NCI-H2196 (cell line): ENCODE data around the gene YY1AP1.
"Not testable (repeated sequence)": the region's sequence is repeated elsewhere in the genome, so short reads cannot be mapped to it uniquely, and the experiment has no call there.

ENCODE experiments used
- DNase-seq: peaks from one replicate; lab custom pipeline; 2025; ENCODE audit not compliant: unreplicated experiment; lab: John Stamatoyannopoulos, UW

The YY1AP1 gene

DNA sequence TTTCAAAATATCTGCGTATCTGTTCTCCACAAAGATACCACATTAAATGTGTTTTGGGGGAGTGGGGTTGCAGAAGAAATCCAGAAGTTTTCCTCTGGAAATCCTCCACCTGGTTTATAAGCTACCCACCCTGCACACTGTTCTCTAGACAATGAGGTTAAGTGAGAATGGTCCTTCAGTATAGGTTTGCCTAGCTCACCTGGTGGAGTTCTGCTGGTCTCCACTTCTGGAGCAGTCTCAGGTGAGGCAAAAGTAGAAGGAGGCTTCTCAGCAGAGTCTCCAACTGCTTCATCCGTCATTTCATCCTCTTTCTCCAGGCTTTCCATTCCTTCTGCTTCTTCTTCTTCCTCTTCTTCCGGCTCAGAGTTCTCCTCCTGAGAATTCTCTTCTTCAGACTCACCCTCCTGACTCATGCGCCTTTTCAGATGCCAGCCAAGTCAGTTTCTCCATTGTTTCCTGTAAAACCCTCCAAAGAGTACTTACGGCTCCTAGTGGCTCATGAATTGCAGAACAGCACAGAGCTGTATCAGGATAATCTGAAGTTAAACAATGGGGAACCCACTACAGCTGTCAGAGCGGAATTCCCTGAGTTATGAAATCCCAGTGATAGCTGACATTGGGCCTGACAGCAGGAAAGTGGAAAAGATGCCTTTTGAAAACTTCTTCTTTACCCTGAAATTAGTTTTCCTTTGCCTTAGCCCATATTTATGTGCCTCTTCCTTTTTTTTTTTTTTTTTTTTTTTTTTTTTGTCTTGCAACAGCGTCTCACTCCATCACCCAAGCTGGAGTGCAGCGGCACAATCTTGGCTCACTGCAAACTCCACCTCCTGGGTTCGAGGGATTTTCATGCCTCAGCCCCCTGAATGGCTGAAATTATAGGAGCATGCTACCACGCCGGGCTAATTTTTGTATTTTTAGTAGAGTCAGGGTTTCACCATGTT is 40.1 kb downstream of the YY1AP1 start:
- DNase-seq: no peak

- no peak for DNase-seq
Measured at GRCh38 chr1:155646307-155646706, 42.3 kb downstream of the YY1AP1 start.

- DNase-seq: no peak
Measured at GRCh38 chr1:155645648-155646047, 42.9 kb downstream of the YY1AP1 start.

- DNase-seq: no peak
Measured at GRCh38 chr1:155645034-155645598, 43.5 kb downstream of the YY1AP1 start.

GRCh38 chr1:155643230-155643629 is 45.3 kb downstream of the YY1AP1 start:
- DNase-seq: no peak

GRCh38 chr1:155642559-155643180 is 45.9 kb downstream of the YY1AP1 start:
- not testable (repeated sequence) for DNase-seq

DNA sequence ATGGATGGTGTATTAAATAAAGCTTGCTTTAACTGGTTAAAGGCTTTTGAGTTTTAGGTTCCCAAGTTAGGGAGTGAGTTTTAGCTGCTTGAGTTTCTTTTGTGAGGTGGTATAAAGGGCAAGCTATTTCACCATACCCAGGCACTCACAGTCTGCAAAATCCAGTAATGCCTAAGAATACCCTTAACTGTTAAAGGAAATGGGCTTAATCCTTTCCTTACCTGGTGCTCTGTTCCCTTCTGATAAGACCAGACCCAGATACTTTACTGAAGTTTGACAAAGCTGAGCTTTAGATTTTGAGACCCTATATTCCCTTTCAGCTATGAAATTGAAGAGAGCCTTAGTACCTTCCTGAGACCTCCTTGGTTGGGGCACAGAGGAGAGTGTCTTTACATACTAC is 48.2 kb downstream of the YY1AP1 start:
- no peak for DNase-seq

DNA sequence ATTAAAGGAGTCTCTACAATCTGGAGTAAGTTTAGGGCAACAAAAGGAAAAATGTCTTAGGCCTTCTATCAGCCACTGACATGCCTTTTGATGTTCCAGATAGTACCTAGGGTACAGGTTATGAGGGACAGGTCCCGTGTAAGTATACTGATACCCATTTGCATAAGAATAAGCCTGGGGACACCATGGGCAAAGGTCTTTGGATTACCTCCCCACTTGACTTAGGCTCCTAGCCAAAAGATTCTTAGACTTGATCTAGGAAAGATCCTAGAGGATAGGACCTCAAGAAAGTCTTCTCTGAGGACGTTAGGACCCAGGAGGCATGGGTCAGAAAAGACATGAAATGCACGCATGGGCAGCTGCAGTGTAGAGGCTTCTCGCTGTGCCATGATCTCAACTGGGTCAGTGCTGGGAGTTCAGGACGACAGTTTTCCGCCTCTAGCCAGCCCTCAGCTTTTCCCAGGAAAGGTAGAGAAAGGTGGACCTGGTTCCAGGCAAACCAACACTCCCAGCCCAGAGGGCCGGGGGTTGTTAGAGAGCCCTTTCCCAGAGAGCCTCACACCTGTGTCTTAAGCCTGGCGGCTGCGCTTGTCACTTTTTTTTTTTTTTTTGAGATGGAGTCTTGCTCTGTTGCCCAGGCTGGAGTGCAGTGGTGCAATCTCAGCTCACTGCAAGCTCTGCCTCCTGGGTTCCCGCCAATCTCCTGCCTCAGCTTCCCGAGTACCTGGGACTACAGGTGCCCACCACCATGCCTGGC is 52.0 kb downstream of the YY1AP1 start:
- DNase-seq: no peak

DNA sequence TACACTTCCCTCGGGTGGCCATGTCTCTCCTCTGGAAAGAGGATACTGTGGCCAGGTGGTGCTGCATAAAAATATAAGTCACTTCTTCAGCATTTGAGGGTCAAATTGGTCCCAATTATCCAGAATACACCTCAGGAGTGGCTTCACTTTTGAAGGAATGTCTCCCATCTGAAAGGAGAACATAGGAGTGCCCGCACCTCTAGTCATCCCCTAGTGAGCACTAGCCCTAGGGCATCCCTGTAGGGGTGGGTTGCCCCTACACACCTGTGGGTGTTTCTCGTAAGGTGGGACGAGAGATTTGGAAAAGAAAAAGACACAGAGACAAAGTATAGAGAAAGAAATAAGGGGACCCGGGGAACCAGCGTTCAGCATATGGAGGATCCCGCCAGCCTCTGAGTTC is 62.1 kb downstream of the YY1AP1 start:
- DNase-seq: not testable (repeated sequence)

DNA sequence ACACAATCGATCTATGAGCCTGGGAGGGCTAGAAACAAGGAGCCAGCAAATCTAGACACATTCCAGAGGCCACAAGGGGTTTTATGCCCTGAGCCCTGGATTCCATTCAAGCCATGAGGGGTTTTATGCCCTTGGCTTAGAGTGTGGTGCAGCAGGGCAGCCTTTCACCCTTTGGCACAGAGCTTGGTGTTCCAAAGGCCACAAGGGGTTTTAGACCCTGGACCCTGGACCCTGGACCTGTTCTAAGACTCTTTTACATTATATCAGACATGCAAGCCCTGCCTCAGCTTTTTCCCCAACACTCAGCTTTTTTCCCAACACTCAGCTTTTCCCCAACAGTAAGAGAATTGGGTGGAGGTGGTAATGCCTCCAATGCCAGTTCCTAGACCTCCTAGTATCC is 65.2 kb downstream of the YY1AP1 start:
- no peak for DNase-seq

DNA sequence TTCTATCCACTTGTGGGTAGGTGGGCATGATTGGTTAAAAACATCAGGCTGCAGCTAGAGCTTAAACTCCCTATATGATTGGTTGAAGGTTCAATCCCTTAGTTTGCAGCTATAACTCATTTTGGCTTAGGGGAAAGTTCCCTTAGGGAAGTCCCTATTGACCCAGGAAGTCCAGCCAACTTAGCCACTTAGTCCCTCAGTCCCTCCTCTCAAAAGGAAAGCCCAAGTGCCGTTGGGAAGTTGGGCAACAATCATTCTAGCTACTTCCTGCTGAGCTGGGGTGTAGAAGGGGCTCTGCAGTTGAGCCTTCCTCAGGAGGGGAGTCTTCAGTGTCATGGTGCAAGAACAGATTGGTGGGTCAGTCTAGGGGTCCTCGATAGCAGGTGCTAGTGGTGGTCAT is 66.4 kb downstream of the YY1AP1 start:
- DNase-seq: no peak

- DNase-seq: not testable (repeated sequence)
Measured at GRCh38 chr1:155613226-155613625, 75.3 kb downstream of the YY1AP1 start.

DNA sequence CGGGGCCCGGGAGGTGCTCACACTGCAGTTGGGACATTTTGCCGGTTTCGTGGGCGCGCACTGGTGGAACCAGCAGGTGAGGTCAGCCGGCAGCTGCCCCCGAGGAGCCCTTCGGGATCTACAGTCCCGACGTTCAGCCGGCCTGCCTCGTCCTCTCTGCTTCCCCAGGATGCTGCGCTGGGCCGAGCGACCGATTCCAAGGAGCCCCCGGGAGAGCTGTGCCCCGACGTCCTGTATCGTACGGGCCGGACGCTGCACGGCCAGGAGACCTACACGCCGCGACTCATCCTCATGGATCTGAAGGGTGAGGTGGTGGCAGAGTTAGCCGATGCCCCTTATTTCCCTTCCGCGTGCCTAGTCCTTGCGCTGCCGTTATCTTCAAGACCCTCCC is 78.3 kb downstream of the YY1AP1 start:
- not testable (repeated sequence) for DNase-seq

- DNase-seq: peak; percentile 96
Measured at GRCh38 chr1:155609515-155610256, 78.9 kb downstream of the YY1AP1 start, which contains the start of gene MSTO1. MSTO1 (plus strand) TSS chr1:155610218; CDS start chr1:155610249, 31 bp downstream.
